Transverse colon (tissue), 4 donors: ENCODE data around the gene FYB1. TPM values are rescaled to one million over a fixed set of nuclear protein-coding genes. Genes with fewer than 3 reads are reported as not detected.

Source experiments
- DNase-seq: peaks from one replicate; pipeline ENCODE4 v3.0.0-alpha.2; 2019
- H3K27ac ChIP-seq, 4 donors: fragments of 200-600 bp; sonication (generic); 2 replicates each; pipeline ENCODE4 v1.5.1; 2016 to 2018; ENCODE audit warnings: inconsistent platforms in 4 of 4
- H3K27me3 ChIP-seq: fragments of 200-600 bp; sonication (generic); 2 replicates; pipeline ENCODE4 v1.5.1; 2017; ENCODE audit warnings: inconsistent platforms
- H3K36me3 ChIP-seq, 4 donors: fragments of 200-600 bp; sonication (generic); 2 replicates each; pipeline ENCODE4 v1.5.1; 2017 to 2019; ENCODE audit warnings: inconsistent platforms in 4 of 4
- H3K4me1 ChIP-seq, 4 donors: fragments of 200-600 bp; sonication (generic); 2 replicates each; pipeline ENCODE4 v1.5.1; 2017 to 2020; ENCODE audit warnings: inconsistent platforms in 4 of 4
- H3K4me3 ChIP-seq, 4 donors: fragments of 200-600 bp; sonication (generic); 1 replicate in 1 of 4; 2 replicates in 3 of 4; pipeline versions ENCODE4 v1.5.1 to v1.6.1; 2017 to 2019; ENCODE audit warnings: inconsistent platforms in 4 of 4
- H3K9me3 ChIP-seq, 2 donors: fragments of 200-600 bp; sonication (generic); 2 replicates each; pipeline ENCODE4 v1.5.1; 2017 to 2019; ENCODE audit warnings: inconsistent platforms in 2 of 2
- CTCF ChIP-seq, 5 experiments: fragments of 200-600 bp in 3 of 5; fragments of 450-650 bp in 2 of 5; sonication (generic) in 3 of 5; IDR thresholded peaks; 1 replicate in 2 of 5; 2 replicates in 3 of 5; pipeline ENCODE4 v1.5.1; 2016 to 2017; ENCODE audit warnings: antibody characterized with exemption in 5 of 5, inconsistent platforms in 3 of 5, mild to moderate bottlenecking in 2 of 5, moderate library complexity in 1 of 5
- EP300 ChIP-seq: sonication (generic); formaldehyde crosslinking; IDR thresholded peaks from one replicate; pipeline ENCODE4 v1.6.1; 2017; ENCODE audit warnings: antibody characterized with exemption, low read depth
- POLR2A ChIP-seq: fragments of 450-650 bp; IDR thresholded peaks from one replicate; pipeline ENCODE4 v1.6.1; 2016; ENCODE audit warnings: antibody characterized with exemption, mild to moderate bottlenecking, moderate library complexity
- POLR2AphosphoS5 ChIP-seq, 3 donors: sonication (generic); formaldehyde crosslinking; IDR thresholded peaks; one replicate each; pipeline ENCODE4 v1.6.1; 2016; ENCODE audit warnings: antibody characterized with exemption in 3 of 3
- WGBS, 2 donors: methylation state at CpG; one replicate each; pipeline ENCODE4 v1.1.5; 2018; ENCODE audit warnings: low coverage in 1 of 2; 5-methylcytosine and 5-hydroxymethylcytosine counted together
- in situ Hi-C, 4 donors: fragments of 200-750 bp; cut with MboI; loops; one replicate each; pipeline versions ENCODE4 v1.15.0 to v1.15.1; 2017; ENCODE audit warnings: low sequenced_read_pairs in 3 of 4, low pct_ligation_motif_present in 1 of 4, low pct_unique_long_range_greater_than_20kb in 1 of 4
- intact Hi-C: fragments of 100-400 bp; cut with DNase I; formaldehyde crosslinking; loops from one replicate; pipeline ENCODE4 v1.15.1; 2023; ENCODE audit warnings: low total_unique reads
- total RNA-seq, 4 donors: library from RNA; depleted of rRNA; stranded (reverse); fragments of >200 nt; gene quantifications; one replicate each; pipeline ENCODE4 v1.1.0, GENCODE V29; 2016

The FYB1 gene
- total RNA-seq, 4 donors from 2014 or later = 6.4 to 38.5 (median 17.5) TPM

GRCh38 chr5:39080597-39081204, 138.7 kb downstream of the FYB1 start:
- in situ Hi-C loops = loop anchor here in 2 of 4 donors (10.0 kb wide), 2 partner anchors 76 to 86 kb away; no protein-coding TSS in a partner anchor
- intact Hi-C loops = loop anchor here (10.0 kb wide), 1 partner anchor 76 kb away; no protein-coding TSS in a partner anchor

GRCh38 chr5:39080168-39080567, 139.2 kb downstream of the FYB1 start:
- H3K9me3 ChIP-seq = no peaks in the 10 kb centered on the region
- in situ Hi-C loops (loop anchor here in 2 of 4 donors (10.0 kb wide), 2 partner anchors 75 to 85 kb away; no protein-coding TSS in a partner anchor), intact Hi-C loops (loop anchor here (10.0 kb wide), 1 partner anchor 75 kb away; no protein-coding TSS in a partner anchor)
- H3K27ac ChIP-seq = no peak overlapping the region
- peaks cover 0 to 22% (median 10%) of the 10 kb centered on the region in 4 donors for H3K4me1 ChIP-seq
- WGBS, 2 donors = 62 to 71% methylated on average over 2 of the region's 2 CpGs
- H3K27me3 ChIP-seq = peaks cover 4% of the 10 kb centered on the region
- H3K4me3 ChIP-seq = no peak overlapping the region
- DNase-seq = no peak
- TF ChIP-seq POLR2A (no peak), CTCF (IDR thresholded peaks at IDR 0.05) (no peak), EP300 (no peak), POLR2AphosphoS5 (IDR thresholded peaks at IDR 0.05) (no peak)
- no peaks in the 10 kb centered on the region for H3K36me3 ChIP-seq

More at GRCh38 chr5:39080597-39081204, 138.7 kb downstream of the FYB1 start:
- H3K9me3 ChIP-seq = no peaks in the 10 kb centered on the region
- H3K27me3 ChIP-seq = peaks cover 4% of the 10 kb centered on the region
- TF ChIP-seq POLR2A (no peak), POLR2AphosphoS5 (IDR thresholded peaks at IDR 0.05) (peak in 1 of 3 donors; percentile 13), CTCF (IDR thresholded peaks at IDR 0.05) (peak; percentile 78 to 85 (median 82))
- no peak overlapping the region for H3K27ac ChIP-seq
- DNase-seq = peak; percentile 53
- peaks cover 0 to 16% (median 8%) of the 10 kb centered on the region in 4 donors for H3K4me1 ChIP-seq
- 0 to 4% methylated on average over 3 of the region's 3 CpGs for WGBS, 2 donors
- no peak overlapping the region for H3K4me3 ChIP-seq
- H3K36me3 ChIP-seq = no peaks in the 10 kb centered on the region

GRCh38 chr5:39079147-39079546, 140.2 kb downstream of the FYB1 start:
- peaks cover 0 to 22% (median 10%) of the 10 kb centered on the region in 4 donors for H3K4me1 ChIP-seq
- intact Hi-C loops = no loop called here
- H3K27me3 ChIP-seq = peaks cover 4% of the 10 kb centered on the region
- H3K9me3 ChIP-seq = no peaks in the 10 kb centered on the region
- no peak overlapping the region for H3K4me3 ChIP-seq
- in situ Hi-C loops = no loop called here
- no peak overlapping the region for H3K27ac ChIP-seq
- DNase-seq = no peak
- WGBS, 2 donors = 70 to 80% methylated on average over 2 of the region's 2 CpGs
- TF ChIP-seq EP300 (no peak), CTCF (IDR thresholded peaks at IDR 0.05) (no peak), POLR2A (no peak), POLR2AphosphoS5 (IDR thresholded peaks at IDR 0.05) (no peak)
- H3K36me3 ChIP-seq = no peaks in the 10 kb centered on the region

- in situ Hi-C loops (no loop called here), intact Hi-C loops (no loop called here)
- no peak for DNase-seq
- peaks cover 4% of the 10 kb centered on the region for H3K27me3 ChIP-seq
- peaks cover 8 to 31% (median 22%) of the 10 kb centered on the region in 4 donors for H3K4me1 ChIP-seq
- TF ChIP-seq CTCF (IDR thresholded peaks at IDR 0.05) = no peak
- TF ChIP-seq POLR2A = no peak
- no peak for TF ChIP-seq EP300
- TF ChIP-seq POLR2AphosphoS5 (IDR thresholded peaks at IDR 0.05) = no peak
- WGBS, 2 donors = 48 to 49% methylated on average over 6 of the region's 6 CpGs
- peak overlapping the region; percentile 26 to 100 (median 63) for H3K27ac ChIP-seq
- no peak overlapping the region for H3K4me3 ChIP-seq
- H3K36me3 ChIP-seq = no peaks in the 10 kb centered on the region
- H3K9me3 ChIP-seq = no peaks in the 10 kb centered on the region
Observed at GRCh38 chr5:39076757-39077728, 142.3 kb downstream of the FYB1 start.
